ENCODE measurements around the gene KIDINS220.
A peak's percentile ranks its signal among the peaks of the same experiment; 100 is the strongest.

The KIDINS220 gene

DNA sequence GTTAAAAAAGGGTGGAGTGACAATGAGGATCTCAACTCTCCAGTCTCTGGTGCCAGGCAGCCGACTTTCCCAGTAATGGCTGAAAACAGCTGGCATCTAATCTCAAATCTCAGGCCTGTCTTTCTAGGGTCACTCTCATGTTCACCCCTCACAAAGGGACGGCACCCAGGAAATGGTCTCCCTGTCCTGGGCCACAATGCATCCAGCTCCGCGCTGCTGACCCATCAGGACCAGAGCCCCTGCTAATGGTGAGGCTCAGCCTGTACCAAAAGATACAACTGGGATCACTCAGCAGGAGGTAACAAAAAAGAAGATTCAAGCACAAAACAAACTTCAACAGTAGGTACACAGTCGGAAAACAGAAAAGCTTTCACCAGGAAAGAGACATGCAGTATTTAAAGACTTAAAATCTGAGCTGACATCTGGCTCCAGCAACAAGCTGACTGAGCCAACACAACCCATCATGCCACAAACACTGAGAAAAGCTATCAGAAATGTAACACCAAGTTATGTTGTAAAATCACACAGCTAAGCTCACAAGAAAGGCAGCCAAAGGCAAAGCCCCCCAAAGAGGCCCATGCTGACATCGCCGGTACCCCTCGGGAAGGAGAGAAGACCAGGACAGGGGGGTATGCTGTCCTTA lies 13.6 kb upstream of the KIDINS220 start:
- no peak for DNase-seq

GRCh38 chr2:8849327-8849726 lies 11.9 kb upstream of the KIDINS220 start:
- DNase-seq, result no peak

DNA sequence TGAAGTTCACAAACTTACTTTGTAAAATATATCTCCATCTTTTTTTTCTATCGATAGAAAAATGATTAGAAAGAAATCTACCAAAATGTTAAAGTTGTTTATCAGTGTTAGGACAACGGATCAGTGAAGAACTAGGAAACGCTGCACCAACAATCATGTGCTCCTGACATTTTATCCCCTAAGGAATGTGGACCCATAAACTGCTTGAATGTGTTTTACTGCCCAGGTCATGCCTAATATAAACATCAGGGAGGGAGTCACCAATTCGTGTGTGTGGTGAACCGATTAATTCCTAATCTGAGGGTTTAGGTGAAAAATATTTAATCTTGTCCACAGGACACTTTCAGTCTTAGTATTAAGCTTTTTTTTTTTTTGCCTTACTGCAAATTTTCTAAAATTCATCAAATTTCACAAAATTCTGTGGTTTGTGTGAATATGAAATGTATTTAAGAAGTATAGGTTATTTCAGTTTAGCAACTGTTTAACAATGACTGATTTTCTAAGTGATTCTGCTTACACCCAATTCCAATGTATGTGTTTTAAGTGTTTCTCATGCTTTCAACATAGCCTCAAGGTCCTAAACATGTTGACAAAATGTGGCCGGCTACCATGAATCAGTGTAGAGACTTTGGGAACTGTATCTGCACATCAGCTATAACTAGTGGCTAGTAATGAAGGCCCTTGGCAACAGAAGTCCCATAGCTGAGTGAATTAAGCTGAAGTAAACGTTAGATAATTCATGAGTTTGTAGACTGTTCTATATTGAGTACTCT lies 11.1 kb upstream of the KIDINS220 start:
- DNase-seq, result no peak

DNA sequence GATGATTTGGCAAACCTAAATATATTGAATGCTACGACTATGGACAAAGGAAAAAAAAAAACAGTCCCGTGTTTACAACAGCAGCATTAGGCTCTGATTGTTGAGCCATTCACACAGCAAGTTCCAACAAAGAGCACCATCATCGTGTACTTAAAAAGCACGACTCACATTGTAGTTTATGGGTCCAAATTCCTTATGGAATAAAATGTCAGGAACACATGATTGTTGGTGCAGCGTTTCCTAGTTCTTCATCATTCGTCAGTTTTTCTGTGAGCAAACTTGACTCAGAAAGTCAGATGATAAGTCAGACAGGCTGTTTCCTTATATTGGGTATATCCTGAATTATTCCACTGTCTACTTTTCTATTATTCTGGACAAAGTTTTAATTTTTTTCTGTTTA lies 10.0 kb upstream of the KIDINS220 start:
- no peak for DNase-seq

DNA sequence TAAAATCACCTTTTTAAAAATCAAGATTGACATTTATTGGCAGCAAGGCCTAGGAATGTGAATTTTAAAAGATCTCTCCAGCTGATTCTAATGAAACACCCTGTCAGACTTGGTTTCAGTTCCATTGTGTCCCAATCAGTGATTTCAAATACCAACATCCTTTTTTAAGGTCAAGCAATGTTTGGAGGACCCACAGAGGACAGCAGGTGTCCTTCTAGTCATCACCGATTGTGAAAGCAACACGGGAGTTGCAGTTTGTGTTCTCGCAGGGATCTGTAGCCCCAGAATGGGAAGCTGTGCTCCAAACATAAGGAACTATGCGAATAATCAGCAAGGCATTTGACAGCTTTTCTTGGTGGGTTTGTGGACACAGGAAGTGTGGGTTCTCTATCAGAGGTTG lies 4.5 kb upstream of the KIDINS220 start:
- DNase-seq, result no peak

GRCh38 chr2:8840475-8841091 lies 3.2 kb upstream of the KIDINS220 start:
- no peak for DNase-seq

- no peak for DNase-seq
Measured at GRCh38 chr2:8839189-8839965, 2.0 kb upstream of the KIDINS220 start.

DNA sequence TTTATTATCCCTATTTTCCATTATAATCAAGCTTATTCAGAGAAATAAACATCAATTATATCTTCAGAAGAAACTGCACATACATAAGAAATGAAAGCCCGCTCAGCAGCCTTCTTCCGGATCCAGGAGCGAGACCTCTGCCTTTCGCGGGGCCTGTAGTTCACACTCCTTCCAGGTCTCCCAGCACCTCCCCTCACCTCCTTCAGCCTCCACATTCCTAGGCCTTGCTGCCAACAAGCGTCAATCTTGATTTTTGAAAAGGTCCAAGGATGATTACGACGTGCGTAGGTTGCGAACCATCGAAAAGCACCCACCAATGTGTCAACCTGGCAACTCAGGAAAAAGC lies 355 bp upstream of the KIDINS220 start:
- DNase-seq, result no peak

- DNase-seq, result no peak
Measured at GRCh38 chr2:8835279-8835678, 2.1 kb downstream of the KIDINS220 start.

DNA sequence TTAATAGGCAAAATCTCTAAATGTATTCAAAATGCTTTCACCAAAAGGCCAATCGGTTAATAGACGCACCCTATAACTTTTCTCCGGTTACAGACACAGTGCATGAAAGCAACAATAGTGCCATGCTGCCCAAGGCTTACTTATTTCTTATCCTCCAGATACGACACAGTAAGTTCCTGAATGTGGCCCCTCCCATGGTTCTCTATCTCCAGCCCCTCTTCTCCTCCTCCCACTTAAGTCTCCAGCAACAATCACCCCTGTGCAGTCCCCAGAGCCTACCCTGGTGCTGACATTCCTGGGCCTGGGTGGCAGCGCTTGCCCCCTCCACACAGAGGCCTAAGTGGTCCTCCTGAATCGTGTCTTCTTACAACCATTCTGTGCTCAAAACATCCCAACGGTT lies 3.6 kb downstream of the KIDINS220 start:
- DNase-seq, result no peak

GRCh38 chr2:8831516-8831915 lies 5.9 kb downstream of the KIDINS220 start:
- no peak for DNase-seq

GRCh38 chr2:8827729-8828128 lies 9.7 kb downstream of the KIDINS220 start:
- DNase-seq, result no peak

GRCh38 chr2:8822218-8822617 lies 15.2 kb downstream of the KIDINS220 start:
- peak; percentile 55 for DNase-seq

DNA sequence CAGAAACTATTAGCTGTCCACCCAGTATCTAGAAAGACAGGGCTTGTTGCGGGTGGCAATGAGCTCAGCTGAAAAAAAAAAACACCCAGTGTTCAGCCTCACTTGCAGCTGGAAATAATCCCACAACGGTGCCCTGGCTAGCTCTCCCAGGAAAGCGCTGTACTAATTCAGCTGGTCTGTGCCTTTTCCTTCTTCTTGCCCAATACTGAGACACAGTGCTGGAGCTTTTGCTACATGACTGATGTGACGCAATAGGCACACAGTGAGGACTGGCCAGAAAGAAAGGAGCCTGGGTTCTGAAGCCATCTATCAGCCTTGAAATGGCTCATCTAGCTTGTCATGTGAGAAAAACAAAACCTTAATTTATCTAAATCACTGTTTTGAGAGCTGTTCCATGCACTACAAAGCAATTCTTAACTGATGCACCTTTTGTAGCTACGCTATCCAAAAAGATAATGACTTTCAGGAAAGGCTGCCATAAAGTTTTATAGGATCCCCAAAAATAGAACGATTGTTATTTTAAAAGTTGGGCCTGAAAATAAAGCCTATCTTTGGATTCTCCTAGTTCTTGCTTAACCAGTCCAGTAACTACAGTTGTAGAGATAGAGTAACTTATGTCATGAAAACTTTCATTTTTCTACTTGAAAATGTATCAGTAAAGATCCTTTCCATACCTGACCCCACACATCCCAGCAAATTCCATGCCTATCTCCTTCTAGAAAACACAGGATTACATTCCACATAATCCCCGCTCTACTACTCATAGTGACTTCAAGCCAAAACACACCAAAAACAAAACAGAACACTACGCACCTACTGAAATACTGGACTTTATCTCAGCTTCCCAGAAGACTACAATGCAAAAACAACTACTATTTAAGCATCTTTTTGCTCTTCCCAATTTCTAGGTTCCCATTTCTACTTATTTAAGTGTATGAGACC lies 15.9 kb downstream of the KIDINS220 start:
- DNase-seq, result peak; percentile 48

DNA sequence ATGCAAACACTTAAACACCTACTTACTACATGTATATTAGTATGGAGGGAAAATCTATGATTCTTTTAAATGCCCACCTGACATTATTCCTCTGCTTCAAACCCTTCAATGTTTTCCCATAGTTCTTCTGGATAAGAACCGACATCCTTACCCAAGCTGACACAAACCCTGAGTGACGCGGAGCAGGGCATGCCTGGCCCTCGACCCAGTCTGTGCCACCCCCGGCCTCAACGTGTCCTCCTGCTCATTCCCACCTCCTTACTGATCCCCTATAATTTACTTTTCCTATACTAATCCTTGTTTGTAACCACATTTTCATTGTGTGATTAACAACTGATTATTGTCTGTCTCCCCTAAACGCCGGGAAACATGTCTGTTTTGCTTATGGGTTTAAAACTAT lies 17.5 kb downstream of the KIDINS220 start:
- no peak for DNase-seq

DNA sequence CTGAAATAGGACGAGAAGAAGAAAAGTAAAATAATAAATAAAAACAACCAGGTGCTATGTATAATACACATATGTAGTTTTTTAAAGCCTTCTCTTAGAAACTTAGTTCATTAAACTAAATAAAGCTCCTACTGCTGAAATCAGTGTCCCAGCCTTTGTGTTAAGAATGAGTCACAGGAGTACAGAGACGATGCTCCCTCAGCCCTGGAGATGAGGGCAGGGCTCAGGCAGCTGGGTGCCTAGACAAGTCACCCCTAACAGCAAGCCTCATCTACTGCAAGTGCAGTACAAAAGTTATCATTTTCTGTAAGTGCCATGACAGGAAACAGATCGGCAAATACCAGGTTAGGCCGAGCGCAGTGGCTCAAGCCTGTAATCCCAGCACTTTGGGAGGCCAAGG lies 18.2 kb downstream of the KIDINS220 start:
- no peak for DNase-seq

- no peak for DNase-seq
Measured at GRCh38 chr2:8817221-8817620, 20.2 kb downstream of the KIDINS220 start.

DNA sequence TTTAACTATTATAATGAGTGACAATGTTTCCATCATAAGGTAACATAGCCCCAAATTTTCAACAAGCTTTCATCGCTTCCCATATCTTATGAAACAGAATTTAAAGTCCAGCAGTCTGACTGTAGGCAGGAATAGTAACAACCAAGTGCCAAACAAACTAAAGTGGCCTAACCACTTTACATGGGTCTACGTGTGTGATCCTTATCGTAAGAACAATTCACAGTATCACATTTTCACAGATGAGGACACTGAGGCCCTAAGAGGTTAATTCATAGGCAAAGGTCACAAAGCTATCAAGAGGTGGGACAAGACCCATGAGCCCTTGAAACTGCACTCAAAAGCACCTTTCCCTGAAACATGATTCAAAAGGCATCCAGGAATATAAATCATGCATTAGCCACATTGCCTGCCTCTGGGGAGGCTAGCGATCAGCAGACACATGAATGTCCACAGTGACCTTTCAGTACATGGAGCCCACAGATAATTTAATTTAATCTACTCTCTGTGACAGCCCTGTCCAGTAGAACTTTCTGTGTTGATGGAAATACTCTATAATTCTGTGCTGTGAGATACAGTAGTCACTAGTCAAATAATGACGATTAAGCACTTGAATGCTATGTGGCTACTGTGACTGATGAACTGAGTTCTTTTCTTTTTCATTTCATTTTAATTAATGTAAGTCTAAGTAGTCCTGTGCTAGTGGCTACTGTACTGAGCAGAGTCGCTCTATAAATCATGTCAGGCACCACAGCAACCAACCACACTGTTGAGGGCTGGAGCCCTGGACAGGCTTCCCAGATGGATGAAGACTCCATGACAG lies 30.3 kb downstream of the KIDINS220 start:
- DNase-seq, result no peak

- DNase-seq, result no peak
Measured at GRCh38 chr2:8805278-8806210, 31.9 kb downstream of the KIDINS220 start.

GRCh38 chr2:8803658-8804379 lies 33.6 kb downstream of the KIDINS220 start:
- no peak for DNase-seq

All from GF-D8 (cell line).